ENCODE measurements around the gene CETN2. TPM values are rescaled to one million over a fixed set of nuclear protein-coding genes. Genes with fewer than 3 reads are reported as not detected.
"Not testable (repeated sequence)": the region's sequence is repeated elsewhere in the genome, so short reads cannot be mapped to it uniquely, and the experiment has no call there.

Gene CETN2
- total RNA-seq, 1 donor from 2014 or later, result 53.7 TPM

DNA sequence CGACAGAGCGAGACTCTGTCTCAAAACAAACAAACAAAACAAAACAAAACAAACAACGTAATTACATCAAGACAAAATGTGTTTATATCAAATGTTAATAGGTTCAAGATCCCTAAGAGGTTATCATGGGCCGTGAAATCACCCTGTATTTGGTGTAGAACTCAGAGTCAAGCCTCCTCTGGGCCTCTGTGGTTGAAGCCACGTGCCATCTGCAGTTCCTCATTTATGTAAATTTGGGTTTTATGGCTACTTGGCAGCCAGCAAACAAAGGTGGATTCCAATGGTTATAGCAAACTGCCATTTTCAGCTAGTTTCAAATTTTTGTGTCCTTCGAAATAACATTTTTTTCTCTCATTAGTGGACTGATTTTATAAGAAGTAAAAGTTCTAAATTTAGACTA lies 16.7 kb upstream of the CETN2 start:
- no peak for DNase-seq (ENCODE audit: low read depth)
- TF ChIP-seq, protein P1, sequence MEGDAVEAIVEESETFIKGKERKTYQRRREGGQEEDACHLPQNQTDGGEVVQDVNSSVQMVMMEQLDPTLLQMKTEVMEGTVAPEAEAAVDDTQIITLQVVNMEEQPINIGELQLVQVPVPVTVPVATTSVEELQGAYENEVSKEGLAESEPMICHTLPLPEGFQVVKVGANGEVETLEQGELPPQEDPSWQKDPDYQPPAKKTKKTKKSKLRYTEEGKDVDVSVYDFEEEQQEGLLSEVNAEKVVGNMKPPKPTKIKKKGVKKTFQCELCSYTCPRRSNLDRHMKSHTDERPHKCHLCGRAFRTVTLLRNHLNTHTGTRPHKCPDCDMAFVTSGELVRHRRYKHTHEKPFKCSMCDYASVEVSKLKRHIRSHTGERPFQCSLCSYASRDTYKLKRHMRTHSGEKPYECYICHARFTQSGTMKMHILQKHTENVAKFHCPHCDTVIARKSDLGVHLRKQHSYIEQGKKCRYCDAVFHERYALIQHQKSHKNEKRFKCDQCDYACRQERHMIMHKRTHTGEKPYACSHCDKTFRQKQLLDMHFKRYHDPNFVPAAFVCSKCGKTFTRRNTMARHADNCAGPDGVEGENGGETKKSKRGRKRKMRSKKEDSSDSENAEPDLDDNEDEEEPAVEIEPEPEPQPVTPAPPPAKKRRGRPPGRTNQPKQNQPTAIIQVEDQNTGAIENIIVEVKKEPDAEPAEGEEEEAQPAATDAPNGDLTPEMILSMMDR (conservative IDR thresholded peaks at IDR 0.05; ENCODE audit: low read depth, low read length), result no peak
- no peak overlapping the region for H3K4me3 ChIP-seq (ENCODE audit: low read depth, low read length)

DNA sequence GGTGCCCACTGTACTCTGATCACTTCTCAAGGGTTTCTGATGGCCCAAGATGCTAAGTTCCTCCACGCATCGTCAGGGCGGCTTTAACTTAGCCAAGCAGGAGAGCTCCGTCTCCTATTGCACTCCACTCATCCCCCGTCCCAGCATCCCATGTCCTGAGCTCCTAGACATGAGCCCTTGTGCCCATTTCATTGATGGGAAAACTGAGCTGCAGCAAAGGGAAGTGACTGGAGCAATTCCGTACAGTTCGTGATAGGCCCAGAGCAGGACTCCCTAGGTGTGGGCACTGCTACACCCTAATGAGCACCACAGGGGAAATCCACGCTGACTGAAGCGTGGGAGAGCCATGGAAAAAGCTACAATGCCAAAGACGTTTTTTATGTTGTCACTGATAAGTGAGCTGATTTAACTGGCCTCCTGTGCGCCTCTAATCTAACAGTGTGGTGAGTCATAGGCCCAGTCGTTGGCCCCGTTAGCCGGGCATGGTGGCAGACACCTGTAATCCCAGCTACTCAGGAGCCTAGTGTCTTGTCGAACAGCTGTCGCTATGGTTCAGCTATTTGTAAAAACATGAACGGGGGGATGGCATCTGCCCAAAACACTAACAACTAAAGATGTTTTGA lies 15.2 kb upstream of the CETN2 start:
- no peak for DNase-seq (ENCODE audit: low read depth)
- H3K4me3 ChIP-seq (ENCODE audit: low read depth, low read length), result no peak overlapping the region
- TF ChIP-seq, protein P1 (conservative IDR thresholded peaks at IDR 0.05; ENCODE audit: low read depth, low read length), result no peak

DNA sequence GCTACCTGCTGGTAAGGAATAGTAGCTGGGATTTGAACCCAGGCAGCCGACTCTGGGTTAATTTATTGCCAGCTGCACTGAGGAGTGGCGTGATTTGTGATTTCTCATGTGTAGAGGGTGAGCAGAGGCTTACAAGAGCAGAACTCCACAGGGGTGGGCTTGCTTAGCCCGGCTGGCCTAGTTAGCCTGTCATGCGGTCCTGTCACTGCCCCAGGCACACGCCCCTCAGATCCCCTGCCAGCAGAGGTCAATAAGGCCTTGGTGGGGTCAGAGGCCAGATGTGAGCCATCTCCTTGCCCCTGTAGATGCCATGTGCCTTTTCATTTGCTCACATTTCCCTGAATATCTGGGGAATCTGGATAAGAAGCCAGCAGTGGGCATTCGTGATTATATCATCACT lies 13.7 kb upstream of the CETN2 start:
- H3K4me3 ChIP-seq (ENCODE audit: low read depth, low read length), result no peak overlapping the region
- TF ChIP-seq, protein P1 (conservative IDR thresholded peaks at IDR 0.05; ENCODE audit: low read depth, low read length), result no peak
- no peak for DNase-seq (ENCODE audit: low read depth)

DNA sequence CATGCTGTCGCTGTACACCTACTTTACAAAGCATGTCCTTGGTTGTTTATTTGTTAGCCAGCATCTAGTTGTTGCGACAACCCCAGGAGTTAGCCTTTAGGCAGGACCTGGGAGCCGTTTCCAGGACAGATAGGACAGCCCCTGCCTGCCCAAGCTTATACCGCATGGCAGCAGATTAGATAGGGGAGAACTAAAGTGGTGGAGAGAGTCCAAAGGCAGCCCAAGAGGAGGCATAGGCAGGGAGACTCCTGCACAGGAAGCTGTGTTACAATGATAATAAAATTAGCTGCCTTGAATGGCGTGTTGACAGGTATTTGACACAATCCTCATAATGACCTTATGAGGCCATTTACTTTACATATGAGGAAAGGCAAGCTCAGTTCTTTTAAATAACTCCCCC lies 13.3 kb upstream of the CETN2 start:
- no peak overlapping the region for H3K4me3 ChIP-seq (ENCODE audit: low read depth, low read length)
- TF ChIP-seq, protein P1 (conservative IDR thresholded peaks at IDR 0.05; ENCODE audit: low read depth, low read length), result no peak
- DNase-seq (ENCODE audit: low read depth), result no peak

DNA sequence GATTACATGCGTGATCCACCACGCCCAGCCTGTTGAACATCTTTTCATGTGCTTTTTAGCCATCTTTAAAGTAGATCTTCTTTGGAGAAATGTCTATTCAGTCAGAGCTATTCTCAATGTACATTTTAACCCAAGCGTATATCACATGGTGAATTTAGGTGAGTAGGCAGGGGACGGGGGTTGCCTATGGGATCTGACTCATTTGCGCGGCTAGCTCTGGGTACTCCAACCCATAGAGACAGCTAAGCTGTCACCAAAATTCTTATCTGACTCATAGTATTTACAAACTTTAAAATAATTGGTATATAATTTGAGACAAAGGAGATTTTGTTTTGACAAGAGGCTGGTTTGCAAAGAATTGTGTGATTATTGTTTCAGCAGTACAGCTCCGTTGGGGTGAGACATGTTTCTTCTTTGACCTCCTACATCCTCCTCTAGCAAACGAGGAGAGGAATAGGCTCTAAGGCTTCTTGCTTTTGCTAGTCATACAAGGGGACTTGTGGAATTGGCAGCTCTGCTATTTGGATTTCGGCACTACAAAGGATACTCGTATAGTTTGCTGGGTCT lies 12.3 kb upstream of the CETN2 start:
- TF ChIP-seq, protein P1 (conservative IDR thresholded peaks at IDR 0.05; ENCODE audit: low read depth, low read length), result no peak
- H3K4me3 ChIP-seq (ENCODE audit: low read depth, low read length), result no peak overlapping the region
- DNase-seq (ENCODE audit: low read depth), result no peak

DNA sequence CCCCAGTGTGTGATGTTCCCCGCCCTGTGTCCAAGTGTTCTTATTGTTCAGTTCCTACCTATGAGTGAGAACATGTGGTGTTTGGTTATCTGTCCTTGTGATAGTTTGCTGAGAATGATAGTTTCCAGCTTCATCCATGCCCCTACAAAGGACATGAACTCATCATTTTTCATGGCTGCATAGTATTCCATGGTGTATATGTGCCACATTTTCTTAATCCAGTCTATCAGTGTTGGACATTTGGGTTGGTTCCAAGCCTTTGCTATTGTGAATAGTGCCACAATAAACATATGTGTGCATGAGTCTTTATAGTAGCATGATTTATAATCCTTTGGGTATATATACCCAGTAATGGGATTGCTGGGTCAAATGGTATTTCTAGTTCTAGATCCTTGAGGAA lies 4.9 kb upstream of the CETN2 start:
- not testable (repeated sequence) for H3K4me3 ChIP-seq (ENCODE audit: low read depth, low read length); DNase-seq (ENCODE audit: low read depth)

DNA sequence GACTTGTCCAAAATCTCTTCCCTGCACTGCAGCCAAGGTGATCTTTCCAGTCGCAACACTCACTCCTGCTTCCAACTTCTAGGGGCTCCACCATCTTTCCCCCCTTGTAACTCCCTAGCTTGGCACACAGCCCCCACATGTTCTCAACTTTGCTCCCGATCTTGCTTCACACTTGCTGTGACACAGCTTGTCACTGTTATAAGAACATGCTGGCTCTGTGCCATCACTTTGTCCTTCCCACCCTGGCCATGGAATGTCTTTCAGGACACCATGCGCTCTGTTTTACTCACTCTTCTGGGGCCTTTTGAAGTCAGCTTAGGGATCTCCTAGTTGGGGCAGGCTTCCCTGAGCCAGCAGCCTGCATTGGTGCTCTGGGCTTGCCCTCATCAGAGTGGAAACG lies 2.8 kb upstream of the CETN2 start:
- TF ChIP-seq, protein P1 (conservative IDR thresholded peaks at IDR 0.05; ENCODE audit: low read depth, low read length), result no peak
- H3K4me3 ChIP-seq (ENCODE audit: low read depth, low read length), result no peak overlapping the region
- DNase-seq (ENCODE audit: low read depth), result no peak
